ENCODE data around the gene MGAT3. TPM values are rescaled to one million over a fixed set of nuclear protein-coding genes. Genes with fewer than 3 reads are reported as not detected.
A peak's percentile ranks its signal among the peaks of the same experiment; 100 is the strongest.

MGAT3 gene
- total RNA-seq, 1 donor, result not detected

DNA sequence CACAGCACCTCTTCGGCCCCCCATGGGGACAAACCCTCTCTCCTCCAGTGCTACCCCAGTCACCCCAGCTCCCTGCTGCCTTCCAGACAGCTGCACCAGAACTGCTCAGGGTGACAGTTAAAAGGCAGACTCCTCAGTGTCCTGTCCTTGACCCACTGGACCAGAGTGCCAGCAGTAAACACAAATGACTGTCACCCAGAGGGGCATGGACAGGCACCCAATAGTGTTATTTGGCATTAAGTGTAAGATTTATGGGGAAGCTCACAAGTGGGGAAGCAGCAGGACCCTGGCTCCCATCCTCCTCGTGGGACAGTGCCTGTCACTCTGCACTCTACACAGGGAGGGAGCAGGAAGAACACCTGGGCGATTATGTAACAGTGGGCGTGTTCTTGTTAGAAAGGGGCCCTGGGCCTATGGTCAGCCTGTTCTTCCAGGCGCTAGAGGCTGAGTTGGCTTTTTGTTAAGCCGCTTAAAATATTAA is 70.7 kb downstream of the MGAT3 start:
- Histone ChIP-seq H3K4me2 (ENCODE audit: insufficient read depth, low read length) (no peak overlapping the region), H2AFZ (ENCODE audit: low read length) (no peak overlapping the region), H3K79me2 (ENCODE audit: insufficient read depth, low read length) (peaks cover 64% of the 10 kb centered on the region), H3K27ac (ENCODE audit: low read depth, low read length) (no peak overlapping the region), H3K4me1 (ENCODE audit: insufficient read depth, low read length) (peaks cover 24% of the 10 kb centered on the region), H3K9me3 (ENCODE audit: low read depth, low read length) (no peaks in the 10 kb centered on the region), H4K20me1 (ENCODE audit: insufficient read depth, low read length) (peaks cover 74% of the 10 kb centered on the region), H3K4me3 (ENCODE audit: insufficient read depth, low read length) (no peak overlapping the region), H3K27me3 (ENCODE audit: insufficient read depth, low read length) (no peaks in the 10 kb centered on the region), H3K36me3 (ENCODE audit: insufficient read depth, low read length) (peaks cover 48% of the 10 kb centered on the region)
- TF ChIP-seq, protein P1, sequence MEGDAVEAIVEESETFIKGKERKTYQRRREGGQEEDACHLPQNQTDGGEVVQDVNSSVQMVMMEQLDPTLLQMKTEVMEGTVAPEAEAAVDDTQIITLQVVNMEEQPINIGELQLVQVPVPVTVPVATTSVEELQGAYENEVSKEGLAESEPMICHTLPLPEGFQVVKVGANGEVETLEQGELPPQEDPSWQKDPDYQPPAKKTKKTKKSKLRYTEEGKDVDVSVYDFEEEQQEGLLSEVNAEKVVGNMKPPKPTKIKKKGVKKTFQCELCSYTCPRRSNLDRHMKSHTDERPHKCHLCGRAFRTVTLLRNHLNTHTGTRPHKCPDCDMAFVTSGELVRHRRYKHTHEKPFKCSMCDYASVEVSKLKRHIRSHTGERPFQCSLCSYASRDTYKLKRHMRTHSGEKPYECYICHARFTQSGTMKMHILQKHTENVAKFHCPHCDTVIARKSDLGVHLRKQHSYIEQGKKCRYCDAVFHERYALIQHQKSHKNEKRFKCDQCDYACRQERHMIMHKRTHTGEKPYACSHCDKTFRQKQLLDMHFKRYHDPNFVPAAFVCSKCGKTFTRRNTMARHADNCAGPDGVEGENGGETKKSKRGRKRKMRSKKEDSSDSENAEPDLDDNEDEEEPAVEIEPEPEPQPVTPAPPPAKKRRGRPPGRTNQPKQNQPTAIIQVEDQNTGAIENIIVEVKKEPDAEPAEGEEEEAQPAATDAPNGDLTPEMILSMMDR (IDR thresholded peaks at IDR 0.05; ENCODE audit: extremely low read depth, low read depth, low read length), result no peak
- no peak for DNase-seq (ENCODE audit: insufficient read length, low spot score, missing footprints)

DNA sequence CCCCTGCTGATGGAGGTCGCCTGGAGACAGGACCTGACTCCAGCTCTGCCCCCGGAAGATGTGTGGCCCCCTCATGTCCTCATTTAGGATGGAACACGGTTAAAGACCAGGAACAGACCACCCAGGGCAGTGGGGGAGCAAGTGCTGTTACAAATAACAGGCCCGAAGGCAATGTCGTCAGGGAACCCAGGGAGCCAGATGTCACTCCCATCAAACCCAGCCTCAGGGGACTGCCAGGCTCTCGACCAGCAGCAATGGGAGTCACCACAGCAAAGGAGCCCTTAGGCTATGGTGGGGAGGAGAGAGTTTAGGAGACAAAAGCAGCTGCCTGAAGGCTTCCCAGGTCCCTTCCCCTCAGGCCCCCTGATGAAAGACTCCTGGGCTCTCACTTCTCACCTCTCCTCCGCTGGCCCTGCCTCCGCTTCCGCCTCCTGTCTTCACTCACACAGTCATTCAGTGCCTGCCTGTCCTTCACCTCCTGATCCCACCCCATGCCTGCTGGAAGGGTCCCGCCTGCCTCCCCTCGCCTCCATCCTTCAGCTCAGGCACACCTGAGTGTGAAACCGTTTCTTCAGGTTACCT is 71.4 kb downstream of the MGAT3 start:
- Histone ChIP-seq H2AFZ (ENCODE audit: low read length) (no peak overlapping the region), H3K36me3 (ENCODE audit: insufficient read depth, low read length) (peaks cover 42% of the 10 kb centered on the region), H4K20me1 (ENCODE audit: insufficient read depth, low read length) (peaks cover 68% of the 10 kb centered on the region), H3K4me1 (ENCODE audit: insufficient read depth, low read length) (peaks cover 18% of the 10 kb centered on the region), H3K4me3 (ENCODE audit: insufficient read depth, low read length) (no peak overlapping the region), H3K4me2 (ENCODE audit: insufficient read depth, low read length) (no peak overlapping the region), H3K27ac (ENCODE audit: low read depth, low read length) (no peak overlapping the region), H3K79me2 (ENCODE audit: insufficient read depth, low read length) (peaks cover 60% of the 10 kb centered on the region), H3K9me3 (ENCODE audit: low read depth, low read length) (no peaks in the 10 kb centered on the region), H3K27me3 (ENCODE audit: insufficient read depth, low read length) (no peaks in the 10 kb centered on the region)
- DNase-seq (ENCODE audit: insufficient read length, low spot score, missing footprints), result peak; percentile 63
- TF ChIP-seq, protein P1 (IDR thresholded peaks at IDR 0.05; ENCODE audit: extremely low read depth, low read depth, low read length), result no peak

DNA sequence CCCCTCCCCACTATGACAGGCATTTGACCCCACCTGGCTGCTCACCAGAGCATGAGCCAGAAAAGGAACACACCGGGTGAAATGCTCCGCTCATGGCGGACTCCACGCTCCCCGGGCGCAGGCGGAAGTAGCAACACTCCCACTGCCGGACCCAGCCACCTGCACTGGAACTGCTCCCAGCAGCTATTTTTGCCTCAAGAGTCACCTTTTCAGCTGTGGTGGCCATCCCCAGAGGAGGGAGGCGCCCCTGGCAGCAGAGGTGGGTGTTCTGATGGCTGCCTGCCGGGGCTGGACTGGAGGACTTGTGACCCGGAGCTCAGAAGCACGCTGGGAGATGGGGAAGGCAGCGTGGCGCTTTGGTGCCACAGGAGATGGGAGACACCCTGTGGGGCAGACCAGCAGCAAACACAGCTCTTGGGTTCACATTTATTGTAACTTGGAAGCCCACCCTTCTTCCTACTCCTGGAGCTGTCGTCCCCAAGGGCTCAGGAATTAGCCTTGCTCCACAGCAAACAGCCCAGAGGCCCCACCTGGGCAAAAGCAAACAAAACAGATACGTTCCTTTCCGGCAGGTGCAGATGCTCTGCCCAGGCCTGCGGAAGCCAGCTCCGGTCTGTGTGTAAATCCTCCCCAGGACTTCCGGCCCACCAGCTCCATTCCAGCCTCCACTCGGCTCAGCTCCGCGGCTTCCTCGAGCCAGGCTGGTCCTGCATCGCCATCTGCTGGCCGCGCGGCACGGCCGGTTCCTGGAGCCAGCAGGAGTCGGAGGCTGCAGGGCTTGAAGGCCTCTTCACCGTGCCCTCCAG is 72.1 kb downstream of the MGAT3 start:
- no peak overlapping the region for H2AFZ ChIP-seq (ENCODE audit: low read length)
- H3K9me3 ChIP-seq (ENCODE audit: low read depth, low read length), result no peaks in the 10 kb centered on the region
- H3K4me1 ChIP-seq (ENCODE audit: insufficient read depth, low read length), result peaks cover 16% of the 10 kb centered on the region
- H4K20me1 ChIP-seq (ENCODE audit: insufficient read depth, low read length), result peaks cover 64% of the 10 kb centered on the region
- peaks cover 39% of the 10 kb centered on the region for H3K36me3 ChIP-seq (ENCODE audit: insufficient read depth, low read length)
- no peak overlapping the region for H3K4me2 ChIP-seq (ENCODE audit: insufficient read depth, low read length)
- peaks cover 58% of the 10 kb centered on the region for H3K79me2 ChIP-seq (ENCODE audit: insufficient read depth, low read length)
- TF ChIP-seq, protein P1 (IDR thresholded peaks at IDR 0.05; ENCODE audit: extremely low read depth, low read depth, low read length), result peak; percentile 94
- no peak overlapping the region for H3K4me3 ChIP-seq (ENCODE audit: insufficient read depth, low read length)
- DNase-seq (ENCODE audit: insufficient read length, low spot score, missing footprints), result peak; percentile 96
- H3K27ac ChIP-seq (ENCODE audit: low read depth, low read length), result no peak overlapping the region
- H3K27me3 ChIP-seq (ENCODE audit: insufficient read depth, low read length), result no peaks in the 10 kb centered on the region

DNA sequence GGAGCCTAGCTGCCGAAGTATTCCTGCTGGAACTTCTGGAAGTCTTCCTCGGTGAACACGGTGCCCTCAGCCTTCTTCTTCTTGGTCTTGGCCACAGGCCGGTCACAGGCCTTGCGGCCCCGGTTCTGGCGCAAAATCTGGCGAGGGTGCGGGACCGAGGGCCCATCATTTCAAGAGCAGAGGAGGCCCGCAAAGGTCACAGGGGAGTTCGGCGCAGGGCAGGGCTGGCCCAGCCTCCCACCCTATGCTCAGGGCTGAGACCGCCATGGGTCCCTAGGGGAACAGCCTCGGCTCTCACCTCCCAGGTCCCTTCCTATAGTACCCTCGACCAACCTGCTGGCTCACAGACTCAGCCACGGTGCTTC is 72.7 kb downstream of the MGAT3 start:
- Histone ChIP-seq H3K4me2 (ENCODE audit: insufficient read depth, low read length) (no peak overlapping the region), H4K20me1 (ENCODE audit: insufficient read depth, low read length) (peaks cover 58% of the 10 kb centered on the region), H3K36me3 (ENCODE audit: insufficient read depth, low read length) (peaks cover 33% of the 10 kb centered on the region), H3K4me1 (ENCODE audit: insufficient read depth, low read length) (peaks cover 18% of the 10 kb centered on the region), H3K9me3 (ENCODE audit: low read depth, low read length) (no peaks in the 10 kb centered on the region), H3K4me3 (ENCODE audit: insufficient read depth, low read length) (no peak overlapping the region), H3K27me3 (ENCODE audit: insufficient read depth, low read length) (no peaks in the 10 kb centered on the region), H3K27ac (ENCODE audit: low read depth, low read length) (no peak overlapping the region), H3K79me2 (ENCODE audit: insufficient read depth, low read length) (peaks cover 55% of the 10 kb centered on the region), H2AFZ (ENCODE audit: low read length) (no peak overlapping the region)
- peak; percentile 61 for DNase-seq (ENCODE audit: insufficient read length, low spot score, missing footprints)
- TF ChIP-seq, protein P1 (IDR thresholded peaks at IDR 0.05; ENCODE audit: extremely low read depth, low read depth, low read length), result no peak

Data from osteoblast (primary cell).